Posterior vena cava (tissue), 2 donors: Measurements from ENCODE around the gene GEMIN4. TPM values are rescaled to one million over a fixed set of nuclear protein-coding genes. Genes with fewer than 3 reads are reported as not detected.
"Not testable (repeated sequence)": the region's sequence is repeated elsewhere in the genome, so short reads cannot be mapped to it uniquely, and the experiment has no call there.

Experiments
- DNase-seq: peaks from one replicate; pipeline ENCODE4 v3.0.0-alpha.2; 2020; ENCODE audit warnings: low spot score
- intact Hi-C, 2 donors: fragments of 100-400 bp; cut with DNase I; formaldehyde crosslinking; loops; one replicate each; pipeline versions ENCODE4 v1.14.1 to v1.14.2; 2022 to 2023
- total RNA-seq, 2 donors: library from RNA; stranded (reverse); fragmentation: NEBNext Ultra II Directional; extraction: Animal tissue kit (Norgen Biotek cat#: 25700); gene quantifications; one replicate each; pipeline ENCODE4 v1.2.1, GENCODE V29; 2021
- donor health status: DM: yes; HTN: yes; CAD: no.
- donor health status: DM: yes; HTN: yes; CAD: no.

The GEMIN4 gene
- total RNA-seq, 2 donors from 2014 or later: 12.5 to 13.2 TPM

DNA sequence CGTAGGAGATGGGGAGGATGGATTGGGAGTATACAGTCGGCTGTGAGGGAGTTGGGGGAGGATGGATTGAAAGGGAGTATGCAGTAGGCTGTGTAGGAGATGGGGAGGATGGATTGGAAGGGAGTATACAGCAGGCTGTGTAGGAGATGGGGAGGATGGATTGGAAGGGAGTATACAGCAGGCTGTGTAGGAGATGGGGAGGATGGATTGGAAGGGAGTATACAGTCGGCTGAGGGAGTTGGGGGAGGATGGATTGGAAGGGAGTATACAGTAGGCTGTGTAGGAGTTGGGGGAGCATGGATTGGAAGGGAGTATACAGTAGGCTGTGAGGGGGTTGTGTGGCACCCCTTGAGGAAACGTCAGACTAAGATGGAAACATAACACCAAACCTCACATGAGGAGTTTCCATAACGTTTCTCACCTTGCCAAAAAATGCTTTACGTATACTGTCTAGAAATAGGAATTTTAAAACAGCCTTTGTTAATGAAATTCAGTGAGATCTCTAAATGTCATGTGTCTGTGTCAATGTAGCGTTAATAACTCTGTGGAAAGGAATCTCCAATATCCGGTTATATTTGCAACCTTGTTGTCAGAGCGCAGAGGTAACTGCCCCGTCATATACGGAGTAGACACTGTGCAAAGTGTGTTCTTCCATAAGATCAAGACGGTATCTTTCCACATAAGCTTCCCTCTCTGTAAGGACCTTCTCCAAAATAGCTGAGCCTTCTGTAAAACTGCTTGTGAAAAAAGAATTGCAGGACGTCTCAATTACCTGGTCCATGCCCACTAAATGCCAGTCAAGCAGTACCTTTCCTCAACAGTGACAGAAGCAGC, 31.1 kb downstream of the GEMIN4 start:
- no peak for DNase-seq
- intact Hi-C loops: no loop called here

DNA sequence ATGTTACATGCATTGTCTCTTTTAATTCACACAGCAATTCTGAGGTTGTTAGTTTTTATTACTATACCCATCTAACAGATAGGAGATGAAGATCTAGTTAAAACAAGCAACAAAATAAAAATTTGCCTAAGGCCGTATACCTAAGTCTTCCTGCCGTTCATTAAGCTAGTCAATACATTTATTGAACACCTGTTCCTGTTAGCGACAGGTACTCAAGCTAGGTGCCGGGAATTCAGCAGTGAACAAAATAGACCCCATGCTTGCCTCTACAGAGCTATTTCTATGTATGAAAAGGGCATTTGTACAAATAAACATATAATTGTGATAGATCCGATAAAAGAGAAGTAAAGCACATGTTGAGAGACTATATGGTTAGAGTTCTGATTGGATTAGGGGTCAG, 34.0 kb downstream of the GEMIN4 start:
- no peak for DNase-seq
- intact Hi-C loops: no loop called here

DNA sequence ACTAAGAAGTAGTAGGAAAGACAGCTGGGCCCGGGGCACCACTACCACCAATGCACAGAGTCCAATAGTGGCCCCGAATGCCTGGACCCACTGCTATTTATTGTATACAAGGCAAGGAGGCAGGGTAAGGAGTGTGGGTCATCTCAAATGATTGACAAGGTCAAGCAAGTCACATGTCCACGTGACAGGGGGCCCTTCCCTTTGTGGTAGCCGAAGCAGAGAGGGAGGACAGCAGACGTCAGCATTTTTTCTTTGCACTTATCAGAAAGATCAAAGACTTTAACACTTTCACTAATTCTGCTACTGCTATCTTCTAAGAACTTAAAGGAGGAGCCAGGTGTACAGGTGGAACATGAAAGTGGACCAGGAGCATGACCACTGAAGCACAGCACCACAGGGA, 43.9 kb downstream of the GEMIN4 start:
- no peak for DNase-seq
- intact Hi-C loops: no loop called here

DNA sequence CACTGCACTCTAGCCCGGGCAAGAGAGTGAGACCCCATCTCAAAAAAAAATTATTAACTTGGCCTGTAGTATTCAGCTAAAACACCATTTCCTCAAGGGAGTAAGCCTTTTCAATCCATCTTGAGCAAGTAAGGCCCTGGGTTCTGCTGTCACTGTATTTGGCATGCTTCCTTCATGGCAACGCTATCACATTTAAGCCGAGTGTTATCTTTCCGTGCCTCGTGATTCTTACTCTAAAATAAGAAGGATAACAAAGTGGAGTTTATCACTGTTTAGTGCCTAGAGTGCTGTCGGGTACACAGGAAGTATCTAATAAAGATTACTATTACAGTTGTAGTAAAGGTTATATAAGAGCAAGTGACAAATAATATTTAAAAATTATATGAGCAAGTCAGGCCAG, 46.2 kb downstream of the GEMIN4 start:
- intact Hi-C loops: no loop called here
- no peak for DNase-seq

DNA sequence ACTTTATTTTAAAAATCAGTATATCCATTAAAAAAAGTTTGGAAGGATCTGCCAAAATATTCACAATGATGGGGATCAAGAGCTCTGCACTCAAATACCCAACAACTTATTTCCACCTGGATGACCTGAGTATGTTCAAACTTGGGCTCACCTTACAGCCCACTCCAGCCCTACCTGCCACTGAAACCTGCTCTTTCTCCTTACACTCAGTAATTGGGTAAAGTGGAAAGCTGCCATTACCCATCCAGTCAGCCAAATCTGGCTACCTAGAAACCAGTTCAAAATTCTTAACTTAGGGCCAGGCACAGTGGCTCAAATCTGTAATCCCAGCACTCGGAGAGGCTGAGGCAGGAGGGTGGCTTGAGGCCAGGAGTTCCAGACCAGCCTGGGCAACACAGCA, 47.1 kb downstream of the GEMIN4 start:
- DNase-seq: no peak

DNA sequence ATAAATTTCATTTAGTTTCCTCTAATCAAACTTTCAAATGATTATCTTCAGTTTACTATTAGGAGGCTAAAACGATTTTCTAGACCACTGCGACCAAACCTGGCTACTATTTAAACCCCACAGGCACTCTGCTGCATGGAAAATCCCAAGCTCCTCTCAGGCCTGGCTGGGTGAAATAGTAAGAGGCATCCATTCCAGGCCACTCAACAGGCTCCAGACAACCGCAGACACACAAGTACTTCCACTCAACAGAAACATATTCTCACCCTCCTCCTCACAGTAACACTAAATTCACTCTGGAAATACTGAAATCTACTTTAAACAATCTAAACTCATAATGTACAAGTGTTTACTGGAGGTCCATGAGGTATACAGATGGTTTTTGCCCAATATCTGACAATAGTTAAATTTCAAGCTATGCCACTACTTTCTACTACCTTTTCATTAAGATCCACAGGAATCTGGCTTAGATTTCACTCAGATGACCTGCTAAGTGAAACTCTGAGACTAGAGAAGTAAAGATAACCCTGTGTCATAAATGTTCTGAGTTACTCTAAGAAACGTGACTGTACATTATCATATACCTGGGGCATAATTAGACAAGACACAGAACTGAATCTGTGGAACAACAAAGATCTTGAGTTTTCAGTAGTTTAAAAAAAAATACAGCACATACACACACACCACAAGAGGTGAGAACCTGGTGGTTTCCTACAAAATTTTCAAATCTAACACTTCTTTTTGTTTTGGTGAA, 47.8 kb downstream of the GEMIN4 start:
- intact Hi-C loops: loop anchor here in 1 of 2 donors (5.0 kb wide), 1 partner anchor 292 kb away; a partner anchor contains a TSS
- no peak for DNase-seq

More for the DNA sequence above, 47.1 kb downstream of the GEMIN4 start:
- intact Hi-C loops: no loop called here

DNA sequence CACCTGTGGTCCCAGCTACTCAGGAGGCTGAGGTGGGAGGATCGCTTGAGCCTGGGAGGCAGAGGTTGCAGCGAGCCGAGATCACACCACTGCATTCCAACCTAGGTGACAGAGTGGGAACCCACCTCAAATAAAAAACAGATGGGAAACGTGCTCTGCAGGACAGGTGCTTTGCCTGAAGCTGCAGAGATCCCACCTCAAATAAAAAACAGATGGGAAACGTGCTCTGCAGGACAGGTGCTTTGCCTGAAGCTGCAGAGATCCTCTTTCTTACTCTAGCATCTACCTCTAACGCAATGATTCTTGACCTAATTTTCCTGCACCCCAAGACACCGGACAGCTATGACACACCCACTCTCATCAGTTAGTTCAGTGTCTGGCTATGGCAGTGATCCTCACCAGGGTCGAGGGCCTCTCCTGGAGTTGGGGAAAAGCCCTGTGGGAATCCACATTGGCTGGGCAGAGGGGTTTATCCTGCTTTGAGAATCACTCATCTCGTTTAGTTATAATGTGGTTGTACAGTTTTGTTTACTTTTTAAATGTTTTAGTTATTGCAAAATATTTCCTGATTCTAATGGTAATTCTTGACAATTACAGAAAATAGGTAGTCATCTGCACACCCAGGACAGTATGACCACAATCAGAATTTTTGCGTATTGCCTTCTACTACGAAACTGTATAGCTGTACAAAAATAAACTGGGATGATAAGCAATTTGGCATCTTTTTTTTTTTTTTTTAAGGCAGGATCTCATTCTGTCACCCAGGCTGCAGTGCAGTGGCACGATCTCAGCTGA, 48.8 kb downstream of the GEMIN4 start:
- DNase-seq: no peak
- intact Hi-C loops: loop anchor here in 1 of 2 donors (5.0 kb wide), 1 partner anchor 291 kb away; a partner anchor contains a TSS

DNA sequence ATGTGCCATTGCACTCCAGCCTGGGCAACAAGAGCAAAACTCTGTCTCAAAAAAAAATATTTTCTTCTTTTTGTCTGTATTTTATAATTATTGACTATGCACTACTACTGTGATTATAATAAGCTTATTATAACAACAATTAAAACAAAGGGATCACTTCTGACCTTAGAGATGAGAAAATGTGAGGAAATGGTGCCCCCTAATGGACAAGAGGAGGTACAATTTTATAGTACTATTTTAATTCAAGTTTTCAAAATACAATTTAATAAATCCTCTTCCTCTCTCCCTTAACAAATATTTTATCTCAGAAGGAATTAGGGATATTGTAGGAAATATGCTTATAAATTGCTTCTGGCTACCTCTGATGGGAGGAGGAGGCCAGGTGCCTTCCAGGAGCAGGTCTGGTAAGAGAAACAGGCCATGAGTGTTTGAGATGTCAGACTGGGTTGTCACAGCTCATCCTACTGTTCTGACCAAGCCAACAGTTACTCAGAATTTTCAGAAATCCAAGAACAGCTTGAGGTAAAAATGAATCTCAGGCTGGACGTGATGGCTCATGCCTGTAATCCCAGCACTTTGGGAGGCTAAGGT, 51.5 kb downstream of the GEMIN4 start:
- intact Hi-C loops: loop anchor here (2.0 to 5.0 kb wide), 2 partner anchors 288 kb away; a partner anchor contains a TSS
- DNase-seq: no peak

DNA sequence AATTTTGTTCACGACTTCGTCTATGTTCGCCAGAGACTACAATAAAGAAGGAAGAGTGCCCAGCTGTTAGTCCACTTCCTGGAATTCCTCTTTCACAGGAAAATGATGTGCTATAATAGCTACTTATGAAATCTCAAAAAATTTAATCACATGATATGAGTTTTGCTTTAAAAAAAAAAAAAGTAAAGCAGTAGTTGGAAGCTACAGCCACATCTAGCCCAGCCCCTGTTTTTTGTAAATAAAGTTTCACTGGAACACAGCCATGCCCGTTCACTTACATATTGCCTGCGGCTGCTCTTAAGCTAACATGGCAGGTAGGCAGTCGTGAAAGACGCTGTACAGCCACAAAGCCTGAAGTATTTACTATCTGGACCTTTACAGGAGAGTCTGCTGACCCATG, 52.7 kb downstream of the GEMIN4 start:
- intact Hi-C loops: no loop called here
- DNase-seq: no peak

DNA sequence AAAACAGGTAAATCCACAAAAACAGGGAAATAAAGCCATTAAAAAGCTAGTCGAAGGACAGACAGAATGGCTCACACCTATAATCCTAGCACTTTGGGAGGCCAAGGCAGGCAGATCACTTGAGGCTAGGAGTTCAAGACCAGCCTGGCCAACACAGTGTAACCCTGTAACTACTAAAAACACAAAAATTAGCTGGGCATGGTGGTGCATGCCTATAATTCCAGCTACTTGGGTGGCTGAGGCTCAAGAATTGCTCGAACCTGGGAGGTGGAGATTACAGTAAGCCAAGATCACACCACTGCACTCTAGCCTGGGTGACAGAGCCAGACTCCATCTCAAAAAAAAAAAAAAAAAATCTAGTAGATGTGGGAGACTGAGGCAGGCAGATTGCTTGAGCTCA, 54.0 kb downstream of the GEMIN4 start:
- intact Hi-C loops: not testable (repeated sequence)

DNA sequence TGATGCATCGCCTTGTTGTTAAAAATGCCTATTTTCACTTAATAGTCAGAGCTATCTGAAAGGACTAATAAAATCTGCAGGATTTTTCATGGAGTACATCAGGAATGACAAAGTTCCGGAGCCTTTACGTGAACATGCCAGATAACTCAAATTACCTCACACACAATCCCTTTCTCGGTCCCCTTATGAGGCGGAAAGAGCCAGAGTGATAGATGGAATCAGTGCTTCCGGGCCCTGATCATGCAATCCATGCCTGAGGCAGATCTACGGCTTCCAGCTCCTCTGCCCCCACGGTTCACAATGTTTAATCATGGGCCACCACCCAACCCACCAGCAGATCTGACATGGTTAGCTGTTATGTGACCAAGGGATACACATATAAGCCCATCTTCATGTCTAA, 54.4 kb downstream of the GEMIN4 start:
- DNase-seq: no peak
- intact Hi-C loops: no loop called here

More for the DNA sequence above, 54.0 kb downstream of the GEMIN4 start:
- DNase-seq: not testable (repeated sequence)

DNA sequence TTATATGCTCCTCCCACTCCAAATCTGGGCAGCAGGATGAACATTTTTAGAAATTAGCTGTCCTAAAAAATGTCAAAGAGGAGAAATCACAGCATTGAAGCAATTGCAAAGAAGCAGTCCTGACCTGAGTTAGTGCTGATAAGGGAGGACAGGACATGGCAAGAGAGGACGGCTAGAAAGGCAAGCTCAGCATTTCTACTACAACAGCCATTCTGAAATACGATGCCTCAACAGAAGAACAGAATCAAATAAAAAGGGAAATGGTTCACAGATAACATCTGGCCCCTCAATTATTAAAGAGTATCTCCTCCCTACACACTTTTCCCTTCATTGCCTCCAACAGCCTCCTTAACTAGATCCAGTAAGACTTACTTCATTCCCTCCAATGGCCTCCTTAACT, 55.7 kb downstream of the GEMIN4 start:
- intact Hi-C loops: no loop called here
- DNase-seq: no peak

Other genes starting within 250 kb of the GEMIN4 start
- 10 to 100 TPM; 61.5 to 62.8 TPM for gene VPS53, start 37.4 kb downstream of the GEMIN4 start, total RNA-seq
- gene TLCD3A, start 19.7 kb downstream of the GEMIN4 start, total RNA-seq: 10 to 100 TPM in 1 of 2 donors, 1 to 10 TPM in 1; 9.9 to 10.4 TPM
- 10 to 100 TPM; 40.2 to 41.5 TPM for gene GLOD4, start 30.0 kb upstream of the GEMIN4 start, total RNA-seq
- gene MRM3, start 30.1 kb upstream of the GEMIN4 start, total RNA-seq: 1 to 10 TPM; 7.4 to 7.8 TPM
- 10 to 100 TPM; 34.8 to 46.3 TPM for gene NXN, start 227.5 kb upstream of the GEMIN4 start, total RNA-seq
- gene TIMM22, start 244.9 kb upstream of the GEMIN4 start, total RNA-seq: 1 to 10 TPM; 8.0 to 8.4 TPM